ENCODE results near the gene ZBTB40. TPM values are rescaled to one million over a fixed set of nuclear protein-coding genes. Genes with fewer than 3 reads are reported as not detected.

ZBTB40 gene
- polyA plus RNA-seq, 1 of the 3 experiments (the other 2 are of a cell fraction) = 5.0 TPM

DNA sequence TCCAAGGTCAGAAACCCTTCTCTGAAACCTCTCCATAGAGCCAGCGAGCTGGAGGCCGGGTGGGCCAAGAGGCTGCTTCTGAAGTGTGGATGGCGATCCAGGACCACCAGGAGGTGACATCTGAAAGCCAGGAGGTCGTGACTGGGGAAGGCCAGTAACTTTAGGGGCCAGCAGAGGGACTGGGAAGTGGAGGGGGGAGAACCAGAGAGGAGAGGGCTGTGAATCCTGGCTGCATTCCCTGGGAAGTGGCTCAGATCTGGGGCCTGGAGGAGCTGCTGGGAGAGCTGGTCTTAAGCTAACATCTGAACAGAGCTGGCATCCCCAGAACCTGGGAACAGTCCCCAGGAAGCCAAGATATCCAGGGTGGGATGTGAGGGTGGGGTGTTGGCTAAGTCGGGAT lies 100.4 kb downstream of the ZBTB40 start:
- Histone ChIP-seq H3K27me3 (ENCODE audit: insufficient read depth) (no peaks in the 10 kb centered on the region; the same call in 1 of the 2 replicates), H3K9me3 (no peaks in the 10 kb centered on the region), H3K9me2 (no peaks in the 10 kb centered on the region), H3K79me2 (ENCODE audit: insufficient read depth) (no peaks in the 10 kb centered on the region), H2AFZ (ENCODE audit: low read depth) (no peak overlapping the region), H3K4me1 (ENCODE audit: control insufficient read depth in 1 of 2, insufficient read depth in 2 of 2, low read depth in 1 of 2, low read length in 1 of 2) (peaks cover 0 to 38% of the 10 kb centered on the region in 2 experiments; a peak in 1 of 4 replicates), H3K36me3 (replicated peaks in 1 of 2; ENCODE audit: control insufficient read depth in 1 of 2, insufficient read depth in 2 of 2, low read length in 1 of 2) (no peaks in the 10 kb centered on the region), H4K20me1 (ENCODE audit: insufficient read depth) (no peaks in the 10 kb centered on the region), H3K4me3 (ENCODE audit: low read depth in 2 of 2, low read length in 1 of 2) (no peak overlapping the region), H3K27ac (ENCODE audit: low read depth in 2 of 2, low read length in 1 of 2) (no peak overlapping the region), H3F3A (replicated peaks; ENCODE audit: insufficient read depth) (no peaks in the 10 kb centered on the region), H3K4me2 (no peak overlapping the region), H3K9ac (no peak overlapping the region)
- WGBS (ENCODE audit: low lambda C conversion rate) = 44% methylated on average over 5 of the region's 5 CpGs
- POLR2A ChIA-PET = no interaction called here
- CTCF ChIA-PET = interaction anchor here (2.2 kb wide), 1 partner anchor 24 kb away, joined by 8 read pairs; no protein-coding TSS in a partner anchor
- TF ChIP-seq GATA2 (CRISPR knock-in tag; IDR thresholded peaks at IDR 0.05) (no peak), FOXJ3 (CRISPR knock-in tag; IDR thresholded peaks at IDR 0.05) (no peak), YY1 (IDR thresholded peaks at IDR 0.05; ENCODE audit: low read depth) (no peak), SIN3A (IDR thresholded peaks at IDR 0.05; ENCODE audit: borderline replicate concordance, low read depth, low read length) (no peak), RFX5 (IDR thresholded peaks at IDR 0.05; ENCODE audit: low read length) (no peak), GABPA (IDR thresholded peaks at IDR 0.05; ENCODE audit: low read depth) (no peak), FOSL2 (IDR thresholded peaks at IDR 0.05; ENCODE audit: borderline replicate concordance, low read depth) (no peak), FOXM1 (IDR thresholded peaks at IDR 0.05; ENCODE audit: low read depth) (no peak), TAF1 (IDR thresholded peaks at IDR 0.05; ENCODE audit: borderline replicate concordance, low read depth, low read length) (no peak), JUND (IDR thresholded peaks at IDR 0.05) (no peak), MEF2A (IDR thresholded peaks at IDR 0.05; ENCODE audit: borderline replicate concordance, low read depth) (no peak), EZH2phosphoT487 (IDR thresholded peaks at IDR 0.05; ENCODE audit: borderline replicate concordance, low read depth) (no peak)
- TF ChIP-seq, protein P1, sequence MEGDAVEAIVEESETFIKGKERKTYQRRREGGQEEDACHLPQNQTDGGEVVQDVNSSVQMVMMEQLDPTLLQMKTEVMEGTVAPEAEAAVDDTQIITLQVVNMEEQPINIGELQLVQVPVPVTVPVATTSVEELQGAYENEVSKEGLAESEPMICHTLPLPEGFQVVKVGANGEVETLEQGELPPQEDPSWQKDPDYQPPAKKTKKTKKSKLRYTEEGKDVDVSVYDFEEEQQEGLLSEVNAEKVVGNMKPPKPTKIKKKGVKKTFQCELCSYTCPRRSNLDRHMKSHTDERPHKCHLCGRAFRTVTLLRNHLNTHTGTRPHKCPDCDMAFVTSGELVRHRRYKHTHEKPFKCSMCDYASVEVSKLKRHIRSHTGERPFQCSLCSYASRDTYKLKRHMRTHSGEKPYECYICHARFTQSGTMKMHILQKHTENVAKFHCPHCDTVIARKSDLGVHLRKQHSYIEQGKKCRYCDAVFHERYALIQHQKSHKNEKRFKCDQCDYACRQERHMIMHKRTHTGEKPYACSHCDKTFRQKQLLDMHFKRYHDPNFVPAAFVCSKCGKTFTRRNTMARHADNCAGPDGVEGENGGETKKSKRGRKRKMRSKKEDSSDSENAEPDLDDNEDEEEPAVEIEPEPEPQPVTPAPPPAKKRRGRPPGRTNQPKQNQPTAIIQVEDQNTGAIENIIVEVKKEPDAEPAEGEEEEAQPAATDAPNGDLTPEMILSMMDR (IDR thresholded peaks at IDR 0.05) = no peak
- TF ChIP-seq, protein P2, sequence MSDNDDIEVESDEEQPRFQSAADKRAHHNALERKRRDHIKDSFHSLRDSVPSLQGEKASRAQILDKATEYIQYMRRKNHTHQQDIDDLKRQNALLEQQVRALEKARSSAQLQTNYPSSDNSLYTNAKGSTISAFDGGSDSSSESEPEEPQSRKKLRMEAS (IDR thresholded peaks at IDR 0.05; ENCODE audit: low read depth) = no peak
- TF ChIP-seq, protein P3, sequence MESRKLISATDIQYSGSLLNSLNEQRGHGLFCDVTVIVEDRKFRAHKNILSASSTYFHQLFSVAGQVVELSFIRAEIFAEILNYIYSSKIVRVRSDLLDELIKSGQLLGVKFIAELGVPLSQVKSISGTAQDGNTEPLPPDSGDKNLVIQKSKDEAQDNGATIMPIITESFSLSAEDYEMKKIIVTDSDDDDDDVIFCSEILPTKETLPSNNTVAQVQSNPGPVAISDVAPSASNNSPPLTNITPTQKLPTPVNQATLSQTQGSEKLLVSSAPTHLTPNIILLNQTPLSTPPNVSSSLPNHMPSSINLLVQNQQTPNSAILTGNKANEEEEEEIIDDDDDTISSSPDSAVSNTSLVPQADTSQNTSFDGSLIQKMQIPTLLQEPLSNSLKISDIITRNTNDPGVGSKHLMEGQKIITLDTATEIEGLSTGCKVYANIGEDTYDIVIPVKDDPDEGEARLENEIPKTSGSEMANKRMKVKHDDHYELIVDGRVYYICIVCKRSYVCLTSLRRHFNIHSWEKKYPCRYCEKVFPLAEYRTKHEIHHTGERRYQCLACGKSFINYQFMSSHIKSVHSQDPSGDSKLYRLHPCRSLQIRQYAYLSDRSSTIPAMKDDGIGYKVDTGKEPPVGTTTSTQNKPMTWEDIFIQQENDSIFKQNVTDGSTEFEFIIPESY (IDR thresholded peaks at IDR 0.05; ENCODE audit: borderline replicate concordance, low read depth) = no peak
- TF ChIP-seq, protein P4, sequence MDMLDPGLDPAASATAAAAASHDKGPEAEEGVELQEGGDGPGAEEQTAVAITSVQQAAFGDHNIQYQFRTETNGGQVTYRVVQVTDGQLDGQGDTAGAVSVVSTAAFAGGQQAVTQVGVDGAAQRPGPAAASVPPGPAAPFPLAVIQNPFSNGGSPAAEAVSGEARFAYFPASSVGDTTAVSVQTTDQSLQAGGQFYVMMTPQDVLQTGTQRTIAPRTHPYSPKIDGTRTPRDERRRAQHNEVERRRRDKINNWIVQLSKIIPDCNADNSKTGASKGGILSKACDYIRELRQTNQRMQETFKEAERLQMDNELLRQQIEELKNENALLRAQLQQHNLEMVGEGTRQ (IDR thresholded peaks at IDR 0.05; ENCODE audit: borderline replicate concordance, low read depth, low read length) = no peak
- TF ChIP-seq, protein P5, sequence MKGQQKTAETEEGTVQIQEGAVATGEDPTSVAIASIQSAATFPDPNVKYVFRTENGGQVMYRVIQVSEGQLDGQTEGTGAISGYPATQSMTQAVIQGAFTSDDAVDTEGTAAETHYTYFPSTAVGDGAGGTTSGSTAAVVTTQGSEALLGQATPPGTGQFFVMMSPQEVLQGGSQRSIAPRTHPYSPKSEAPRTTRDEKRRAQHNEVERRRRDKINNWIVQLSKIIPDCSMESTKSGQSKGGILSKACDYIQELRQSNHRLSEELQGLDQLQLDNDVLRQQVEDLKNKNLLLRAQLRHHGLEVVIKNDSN (IDR thresholded peaks at IDR 0.05; ENCODE audit: borderline replicate concordance, low read depth) = no peak
- no peak for DNase-seq
